Activated CD8-positive, alpha-beta T cell treated with anti-CD3 and anti-CD28 coated beads for 36 hours (primary cell): ENCODE data around the gene UBE2O. TPM values are rescaled to one million over a fixed set of nuclear protein-coding genes. Genes with fewer than 3 reads are reported as not detected.

Experiments
- ATAC-seq: fragments of 200-7000 bp; cut with Tn5 transposase; one replicate; pipeline ENCODE4 v1.10.0; 2021; ENCODE audit warnings: mild to moderate bottlenecking, moderate library complexity
- CTCF ChIA-PET: fragments of 350-600 bp; sonication (Branson Sonifier 250); formaldehyde crosslinking; loops from one replicate; lab custom pipeline; 2021; ENCODE audit warnings: antibody characterized with exemption; lab: Charles Lee
- POLR2A ChIA-PET: fragments of 350-600 bp; sonication (Branson Sonifier 250); formaldehyde crosslinking; loops from one replicate; lab custom pipeline; 2021; ENCODE audit warnings: antibody characterized with exemption; lab: Charles Lee
- DNase-seq: peaks from one replicate; pipeline ENCODE4 v3.0.0-alpha.2; 2020
- H3K27ac Mint-ChIP-seq: one replicate; pipeline ENCODE4 v1.8.0; 2021; ENCODE audit warnings: mild to moderate bottlenecking, mixed read lengths
- H3K27me3 Mint-ChIP-seq: one replicate; pipeline ENCODE4 v1.8.0; 2021; ENCODE audit warnings: mixed read lengths
- H3K36me3 Mint-ChIP-seq: one replicate; pipeline ENCODE4 v1.8.0; 2021; ENCODE audit warnings: low read depth, mixed read lengths
- H3K4me1 Mint-ChIP-seq: one replicate; pipeline ENCODE4 v1.8.0; 2021; ENCODE audit warnings: low read depth, mixed read lengths
- H3K4me3 Mint-ChIP-seq: one replicate; pipeline ENCODE4 v1.8.0; 2021; ENCODE audit warnings: mild to moderate bottlenecking, moderate library complexity, mixed read lengths
- H3K9me3 Mint-ChIP-seq: one replicate; pipeline ENCODE4 v1.8.0; 2021; ENCODE audit warnings: mixed read lengths
- intact Hi-C: fragments of 100-400 bp; cut with micrococcal nuclease; formaldehyde crosslinking; loops from one replicate; pipeline ENCODE4 v1.10.0; 2022
- total RNA-seq, 2 experiments: library from RNA; stranded (reverse); gene quantifications; one replicate each; pipeline ENCODE4 v1.2.3, GENCODE V29; 2021
- TF ChIP-seq, protein P1 (sequence below): fragments of 200-600 bp; IDR thresholded peaks from one replicate; pipeline ENCODE4 v1.8.0; 2022; ENCODE audit warnings: antibody characterized with exemption, mild to moderate bottlenecking

The UBE2O gene
- total RNA-seq, 2 experiments from 2014 or later, result 36.8 to 39.5 TPM

DNA sequence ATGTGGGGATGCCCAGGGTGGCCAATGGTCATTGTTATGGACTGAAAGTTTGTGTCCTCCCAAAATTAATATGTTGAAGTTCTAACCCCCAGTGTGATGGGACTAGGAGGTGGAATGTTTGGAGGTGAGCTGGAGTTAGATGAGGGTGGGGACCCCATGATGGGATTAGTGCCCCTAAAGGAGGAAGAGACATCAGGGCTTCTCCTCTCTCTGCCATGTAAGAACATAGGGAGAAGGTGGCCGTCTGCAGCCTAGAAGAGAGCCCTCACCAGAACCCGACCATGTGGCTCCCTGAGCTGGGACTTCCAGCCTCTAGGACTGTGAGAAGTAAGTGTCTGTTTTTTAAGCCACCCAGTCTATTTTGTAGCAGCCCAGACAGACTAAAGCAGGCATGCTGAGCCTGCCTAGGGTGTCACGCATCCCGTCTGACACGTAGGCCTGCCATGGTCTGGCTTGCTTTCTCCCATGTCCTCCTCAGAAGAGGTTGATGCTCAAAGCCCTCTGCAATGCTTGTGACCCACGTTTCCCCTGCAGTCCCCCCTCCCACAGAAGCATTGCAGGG, 95.3 kb downstream of the UBE2O start:
- DNase-seq (no peak), ATAC-seq (no peak)
- ChIA-PET POLR2A (no interaction called here), CTCF (interaction anchor here (7.1 kb wide), 1 partner anchor 25 kb away, joined by 73 read pairs; the partner anchor contains the start of gene SPHK1)
- no peak overlapping the region for H3K27ac Mint-ChIP-seq
- no peak overlapping the region for H3K4me3 Mint-ChIP-seq
- TF ChIP-seq, protein P1, sequence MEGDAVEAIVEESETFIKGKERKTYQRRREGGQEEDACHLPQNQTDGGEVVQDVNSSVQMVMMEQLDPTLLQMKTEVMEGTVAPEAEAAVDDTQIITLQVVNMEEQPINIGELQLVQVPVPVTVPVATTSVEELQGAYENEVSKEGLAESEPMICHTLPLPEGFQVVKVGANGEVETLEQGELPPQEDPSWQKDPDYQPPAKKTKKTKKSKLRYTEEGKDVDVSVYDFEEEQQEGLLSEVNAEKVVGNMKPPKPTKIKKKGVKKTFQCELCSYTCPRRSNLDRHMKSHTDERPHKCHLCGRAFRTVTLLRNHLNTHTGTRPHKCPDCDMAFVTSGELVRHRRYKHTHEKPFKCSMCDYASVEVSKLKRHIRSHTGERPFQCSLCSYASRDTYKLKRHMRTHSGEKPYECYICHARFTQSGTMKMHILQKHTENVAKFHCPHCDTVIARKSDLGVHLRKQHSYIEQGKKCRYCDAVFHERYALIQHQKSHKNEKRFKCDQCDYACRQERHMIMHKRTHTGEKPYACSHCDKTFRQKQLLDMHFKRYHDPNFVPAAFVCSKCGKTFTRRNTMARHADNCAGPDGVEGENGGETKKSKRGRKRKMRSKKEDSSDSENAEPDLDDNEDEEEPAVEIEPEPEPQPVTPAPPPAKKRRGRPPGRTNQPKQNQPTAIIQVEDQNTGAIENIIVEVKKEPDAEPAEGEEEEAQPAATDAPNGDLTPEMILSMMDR, result no peak
- intact Hi-C loops, result no loop called here
- H3K36me3 Mint-ChIP-seq, result no peaks in the 10 kb centered on the region
- no peaks in the 10 kb centered on the region for H3K9me3 Mint-ChIP-seq
- no peaks in the 10 kb centered on the region for H3K27me3 Mint-ChIP-seq
- H3K4me1 Mint-ChIP-seq, result peaks cover 9% of the 10 kb centered on the region

DNA sequence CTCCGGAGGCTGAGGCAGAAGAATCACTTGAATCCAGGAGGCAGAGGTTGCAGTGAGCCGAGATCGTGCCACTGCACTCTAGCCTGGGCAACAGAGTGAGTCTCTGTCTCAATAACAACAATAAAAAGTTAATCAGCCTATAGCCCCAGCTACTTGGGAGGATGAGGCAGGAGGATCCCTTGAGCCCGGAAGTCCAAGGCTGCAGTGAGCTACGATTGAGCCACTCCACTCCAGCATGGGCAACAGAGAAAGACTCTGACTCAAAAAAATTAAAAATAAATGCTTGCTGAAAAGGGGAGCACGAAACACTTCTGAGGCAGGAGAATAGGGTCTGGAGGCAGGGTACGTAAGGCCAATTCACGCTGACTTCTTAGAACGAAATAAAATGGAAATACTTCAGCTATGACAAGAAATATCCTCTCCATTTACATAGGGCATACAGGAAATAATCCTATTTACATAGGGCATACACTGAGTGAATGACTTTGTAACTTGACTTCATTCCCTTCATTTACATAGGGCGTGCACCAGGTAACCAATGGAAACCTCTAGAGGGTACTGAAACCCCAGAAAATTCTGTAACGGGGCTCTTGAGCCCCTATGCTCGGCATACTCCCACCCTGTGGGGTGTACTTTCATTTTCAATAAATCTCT, 96.0 kb downstream of the UBE2O start:
- no peak overlapping the region for H3K4me3 Mint-ChIP-seq
- H3K27me3 Mint-ChIP-seq, result no peaks in the 10 kb centered on the region
- no peaks in the 10 kb centered on the region for H3K36me3 Mint-ChIP-seq
- TF ChIP-seq, protein P1, result no peak
- POLR2A ChIA-PET, result no interaction called here
- intact Hi-C loops, result no loop called here
- peaks cover 13% of the 10 kb centered on the region for H3K4me1 Mint-ChIP-seq
- CTCF ChIA-PET, result interaction anchor here (7.1 kb wide), 1 partner anchor 26 kb away, joined by 73 read pairs; the partner anchor contains the start of gene SPHK1
- ATAC-seq (no peak), DNase-seq (no peak)
- no peaks in the 10 kb centered on the region for H3K9me3 Mint-ChIP-seq
- H3K27ac Mint-ChIP-seq, result no peak overlapping the region

DNA sequence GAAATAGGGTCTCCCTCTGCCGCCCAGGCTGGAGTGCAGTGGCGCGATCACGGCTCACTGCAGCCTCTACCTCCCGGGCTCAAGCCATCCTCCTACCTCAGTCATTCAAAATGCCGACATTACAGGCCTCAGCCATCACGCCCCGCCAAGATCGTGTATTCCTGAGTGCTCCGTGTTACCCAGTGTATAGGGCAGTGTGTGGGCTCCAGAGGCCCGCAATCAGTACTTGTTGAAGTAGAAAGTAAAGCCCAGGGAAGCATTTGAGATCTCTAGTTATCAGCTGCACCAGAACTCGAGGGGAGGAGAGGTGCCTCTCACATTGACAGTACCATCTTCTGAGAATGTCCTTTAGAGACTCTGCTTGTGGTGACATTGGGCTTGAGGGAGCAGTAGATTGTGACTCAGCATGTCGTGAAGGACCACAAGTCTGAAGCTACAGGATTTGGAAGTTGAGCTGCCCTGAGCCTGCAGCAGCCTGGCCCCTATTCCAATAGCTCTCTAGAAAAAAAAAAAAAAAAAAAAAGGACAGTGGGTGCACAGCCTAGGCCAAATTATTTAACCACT, 98.1 kb downstream of the UBE2O start:
- peak overlapping the region; percentile 83 for H3K4me3 Mint-ChIP-seq
- POLR2A ChIA-PET, result interaction anchor here (0.5 to 3.4 kb wide), 4 partner anchors 11 to 251 kb away, joined by 3 to 42 read pairs (median 4); partner anchors contain the start of genes EXOC7 and SPHK1
- CTCF ChIA-PET, result interaction anchor here (1.2 to 7.1 kb wide), 3 partner anchors 28 to 52 kb away, joined by 3 to 73 read pairs (median 22); partner anchors contain the start of gene SPHK1
- TF ChIP-seq, protein P1, result no peak
- H3K36me3 Mint-ChIP-seq, result no peaks in the 10 kb centered on the region
- H3K4me1 Mint-ChIP-seq, result peaks cover 16% of the 10 kb centered on the region
- peak; percentile 18 for DNase-seq
- no peaks in the 10 kb centered on the region for H3K27me3 Mint-ChIP-seq
- peak overlapping the region; percentile 22 for H3K27ac Mint-ChIP-seq
- intact Hi-C loops, result no loop called here
- H3K9me3 Mint-ChIP-seq, result no peaks in the 10 kb centered on the region
- no peak for ATAC-seq

DNA sequence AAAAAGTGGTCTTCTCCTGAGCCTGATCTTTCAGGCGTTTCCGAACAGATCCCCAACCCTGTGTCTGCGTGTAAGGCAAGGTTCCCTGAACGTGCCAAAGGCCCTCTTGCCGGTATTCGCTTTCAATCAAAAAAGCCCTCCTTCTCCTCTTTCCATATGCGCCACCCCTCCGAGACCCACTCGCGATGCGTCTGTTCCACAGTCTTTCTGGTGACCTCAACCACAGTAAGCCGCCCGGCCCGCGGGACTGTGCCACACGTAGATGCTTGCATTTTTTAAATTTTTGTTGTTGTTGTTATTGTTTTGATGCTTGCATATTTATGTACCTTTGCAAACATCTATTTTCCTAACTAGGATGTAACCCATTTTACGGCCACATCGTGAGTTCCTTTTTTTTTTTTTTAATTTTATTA, 98.6 kb downstream of the UBE2O start:
- H3K36me3 Mint-ChIP-seq, result no peaks in the 10 kb centered on the region
- no peaks in the 10 kb centered on the region for H3K27me3 Mint-ChIP-seq
- DNase-seq (no peak), ATAC-seq (no peak)
- ChIA-PET CTCF (interaction anchor here (1.1 to 7.1 kb wide), 6 partner anchors 10 to 91 kb away, joined by 3 to 73 read pairs (median 4); partner anchors contain the start of gene SPHK1), POLR2A (interaction anchor here (0.7 to 3.4 kb wide), 12 partner anchors 17 to 340 kb away, joined by 3 to 42 read pairs (median 4); partner anchors contain the start of genes EXOC7, RHBDF2 and SPHK1)
- peak overlapping the region; percentile 83 for H3K4me3 Mint-ChIP-seq
- TF ChIP-seq, protein P1, result no peak
- intact Hi-C loops, result no loop called here
- H3K9me3 Mint-ChIP-seq, result no peaks in the 10 kb centered on the region
- peak overlapping the region; percentile 98 for H3K27ac Mint-ChIP-seq
- peaks cover 16% of the 10 kb centered on the region for H3K4me1 Mint-ChIP-seq
